ENCODE data around the gene TRPV6.
A peak's percentile ranks its signal among the peaks of the same experiment; 100 is the strongest.

TRPV6 gene

GRCh38 chr7:142883571-142884285 is 1.8 kb downstream of the TRPV6 start:
- DNase-seq (ENCODE audit: low read depth): no peak

- no peak for DNase-seq (ENCODE audit: low read depth)
These were observed 2.4 kb downstream of the TRPV6 start for GRCh38 chr7:142883145-142883544.

GRCh38 chr7:142882338-142882678 is 3.2 kb downstream of the TRPV6 start:
- no peak for DNase-seq (ENCODE audit: low read depth)

GRCh38 chr7:142881586-142882337 is 3.8 kb downstream of the TRPV6 start:
- DNase-seq (ENCODE audit: low read depth): no peak

GRCh38 chr7:142880876-142881505 is 4.6 kb downstream of the TRPV6 start:
- DNase-seq (ENCODE audit: low read depth): peak; percentile 23

GRCh38 chr7:142879060-142879459 is 6.5 kb downstream of the TRPV6 start:
- no peak for DNase-seq (ENCODE audit: low read depth)

GRCh38 chr7:142878315-142878714 is 7.2 kb downstream of the TRPV6 start:
- DNase-seq (ENCODE audit: low read depth): no peak

- no peak for DNase-seq (ENCODE audit: low read depth)
These were observed 8.3 kb downstream of the TRPV6 start for GRCh38 chr7:142876991-142877910.

- DNase-seq (ENCODE audit: low read depth): no peak
These were observed 9.1 kb downstream of the TRPV6 start for GRCh38 chr7:142876236-142876960.

- DNase-seq (ENCODE audit: low read depth): no peak
These were observed 10.1 kb downstream of the TRPV6 start for GRCh38 chr7:142875456-142875855.

- DNase-seq (ENCODE audit: low read depth): no peak
These were observed 10.7 kb downstream of the TRPV6 start for GRCh38 chr7:142874837-142875236.

- DNase-seq (ENCODE audit: low read depth): no peak
These were observed 11.1 kb downstream of the TRPV6 start for GRCh38 chr7:142874409-142874808.

GRCh38 chr7:142873871-142874270 is 11.7 kb downstream of the TRPV6 start:
- no peak for DNase-seq (ENCODE audit: low read depth)

GRCh38 chr7:142873281-142873784 is 12.2 kb downstream of the TRPV6 start:
- DNase-seq (ENCODE audit: low read depth): no peak

- no peak for DNase-seq (ENCODE audit: low read depth)
These were observed 13.4 kb downstream of the TRPV6 start for GRCh38 chr7:142872106-142872675.

- no peak for DNase-seq (ENCODE audit: low read depth)
These were observed 14.1 kb downstream of the TRPV6 start for GRCh38 chr7:142871260-142872105.

GRCh38 chr7:142870566-142871259 is 14.8 kb downstream of the TRPV6 start:
- no peak for DNase-seq (ENCODE audit: low read depth)

- DNase-seq (ENCODE audit: low read depth): no peak
These were observed 15.4 kb downstream of the TRPV6 start for GRCh38 chr7:142870147-142870559.

GRCh38 chr7:142869434-142869833 is 16.1 kb downstream of the TRPV6 start:
- DNase-seq (ENCODE audit: low read depth): no peak

Data from activated T-cell treated with anti-CD3 and anti-CD28 coated beads for 24 hours (primary cell).